Neuronal stem cell (in vitro differentiated cells): Measurements from ENCODE around the gene C14orf132.

Experiments used
- DNase-seq: peaks from one replicate; pipeline ENCODE4 v3.0.0-alpha.2; 2013; ENCODE audit warnings: low spot score
- H2AFZ ChIP-seq: one replicate; pipeline ENCODE4 v1.6.1; 2013; ENCODE audit warnings: mild to moderate bottlenecking, low read length, inconsistent platforms
- H2AK5ac ChIP-seq: 2 replicates; pipeline ENCODE4 v1.6.1; 2013; ENCODE audit warnings: low read depth, mild to moderate bottlenecking, inconsistent platforms, low read length, moderate library complexity, mixed read lengths
- H2BK120ac ChIP-seq: 2 replicates; pipeline ENCODE4 v1.6.1; 2013; ENCODE audit warnings: low read depth, mild to moderate bottlenecking, inconsistent platforms, low read length, moderate library complexity, mixed read lengths
- H2BK12ac ChIP-seq: one replicate; pipeline ENCODE4 v1.6.1; 2013; ENCODE audit warnings: low read length, inconsistent platforms
- H2BK15ac ChIP-seq: 2 replicates; pipeline ENCODE4 v1.6.1; 2013; ENCODE audit warnings: mild to moderate bottlenecking, low read length, inconsistent platforms, mixed read lengths
- H2BK5ac ChIP-seq: one replicate; pipeline ENCODE4 v1.6.1; 2013; ENCODE audit warnings: inconsistent platforms, mild to moderate bottlenecking, low read length, moderate library complexity
- H3K14ac ChIP-seq: one replicate; pipeline ENCODE4 v1.6.1; 2013; ENCODE audit warnings: low read length, inconsistent platforms
- H3K18ac ChIP-seq: 2 replicates; pipeline ENCODE4 v1.6.1; 2013; ENCODE audit warnings: low read length, inconsistent platforms
- H3K23ac ChIP-seq: 2 replicates; pipeline ENCODE4 v1.6.1; 2013; ENCODE audit warnings: low read depth, mild to moderate bottlenecking, mixed read lengths, low read length, inconsistent platforms; ENCODE audit not compliant: poor library complexity
- H3K27ac ChIP-seq: replicated peaks from 3 replicates; pipeline ENCODE4 v1.5.1; 2013; ENCODE audit warnings: low read length, inconsistent platforms
- H3K27me3 ChIP-seq, 3 experiments: 2 replicates each; pipeline ENCODE4 v1.6.1; 2013; ENCODE audit warnings: low read length in 3 of 3, mild to moderate bottlenecking in 2 of 3, inconsistent platforms in 1 of 3, low read depth in 1 of 3, mixed read lengths in 1 of 3, moderate library complexity in 1 of 3; ENCODE audit not compliant: control insufficient read depth in 3 of 3, insufficient read depth in 3 of 3
- H3K36me3 ChIP-seq, 2 donors: replicated peaks in 1 of 2; 2 replicates each; pipeline ENCODE4 v1.6.1; 2013; ENCODE audit warnings: low read length in 2 of 2; ENCODE audit not compliant: control insufficient read depth in 2 of 2, insufficient read depth in 2 of 2
- H3K4ac ChIP-seq: 2 replicates; pipeline ENCODE4 v1.6.1; 2013; ENCODE audit warnings: inconsistent platforms, mild to moderate bottlenecking, low read length, moderate library complexity
- H3K4me1 ChIP-seq, 2 donors: 1 replicate in 1 of 2; 2 replicates in 1 of 2; pipeline ENCODE4 v1.6.1; 2013; ENCODE audit warnings: low read length in 2 of 2, low read depth in 1 of 2; ENCODE audit not compliant: control insufficient read depth in 2 of 2, insufficient read depth in 1 of 2
- H3K4me2 ChIP-seq: one replicate; pipeline ENCODE4 v1.6.1; 2013; ENCODE audit warnings: mild to moderate bottlenecking, low read length, inconsistent platforms; ENCODE audit not compliant: insufficient read depth, poor library complexity, severe bottlenecking
- H3K4me3 ChIP-seq, 2 donors: 2 replicates each; pipeline ENCODE4 v1.5.1; 2013; ENCODE audit warnings: low read length in 2 of 2, mild to moderate bottlenecking in 2 of 2, inconsistent platforms in 1 of 2, moderate library complexity in 1 of 2
- H3K79me1 ChIP-seq: one replicate; pipeline ENCODE4 v1.6.1; 2013; ENCODE audit warnings: low read depth, mild to moderate bottlenecking, inconsistent platforms, low read length, moderate library complexity
- H3K9ac ChIP-seq: one replicate; pipeline ENCODE4 v1.6.1; 2013; ENCODE audit warnings: mild to moderate bottlenecking, low read depth, low read length, inconsistent platforms; ENCODE audit not compliant: poor library complexity
- H3K9me3 ChIP-seq, 2 donors: replicated peaks in 1 of 2; 2 replicates each; pipeline versions ENCODE3 to v1.6.1; 2013; ENCODE audit warnings: low read length in 2 of 2, mild to moderate bottlenecking in 2 of 2, inconsistent platforms in 1 of 2, low read depth in 1 of 2, mixed read lengths in 1 of 2, moderate library complexity in 1 of 2; ENCODE audit not compliant: control insufficient read depth in 2 of 2, insufficient read depth in 1 of 2
- H4K8ac ChIP-seq: one replicate; pipeline ENCODE4 v1.6.1; 2013; ENCODE audit warnings: low read depth, mild to moderate bottlenecking, inconsistent platforms, low read length, moderate library complexity
- H4K91ac ChIP-seq: one replicate; pipeline ENCODE4 v1.6.1; 2013; ENCODE audit warnings: low read length, low read depth, mild to moderate bottlenecking, inconsistent platforms; ENCODE audit not compliant: poor library complexity
- WGBS, 2 donors: extraction: QIAGEN DNeasy Blood & Tissue Kit; methylation state at CpG; one replicate each; pipeline ENCODE4 v1.1.7; 2013; ENCODE audit warnings: missing lambda C conversion rate in 2 of 2, mixed read lengths in 1 of 2; ENCODE audit not compliant: insufficient read length in 2 of 2, insufficient replicate concordance in 1 of 2; ENCODE audit errors: extremely low coverage in 2 of 2; 5-methylcytosine and 5-hydroxymethylcytosine counted together

The C14orf132 gene

GRCh38 chr14:96057738-96058137 lies 18.6 kb downstream of the C14orf132 start:
- H3K4me2 ChIP-seq = no peak overlapping the region
- no peak overlapping the region for H2BK12ac ChIP-seq
- H3K23ac ChIP-seq = no peak overlapping the region
- H2BK15ac ChIP-seq = no peak overlapping the region
- no peak overlapping the region for H4K8ac ChIP-seq
- H3K9me3 ChIP-seq = no peaks in the 10 kb centered on the region
- no peak overlapping the region for H3K9ac ChIP-seq
- no peaks in the 10 kb centered on the region for H3K79me1 ChIP-seq
- no peak overlapping the region for H3K27ac ChIP-seq
- no CpG with 5 or more reads among the region's 9 CpGs for WGBS, 2 donors
- no peak overlapping the region for H2AK5ac ChIP-seq
- no peak overlapping the region for H3K18ac ChIP-seq
- H3K36me3 ChIP-seq = peaks cover 0 to 29% of the 10 kb centered on the region in 2 donors
- H3K27me3 ChIP-seq = no peaks in the 10 kb centered on the region
- no peak overlapping the region for H3K14ac ChIP-seq
- no peak overlapping the region for H2BK5ac ChIP-seq
- no peak overlapping the region for H2AFZ ChIP-seq
- DNase-seq = no peak
- H3K4ac ChIP-seq = no peak overlapping the region
- H3K4me3 ChIP-seq = no peak overlapping the region
- no peak overlapping the region for H2BK120ac ChIP-seq
- peaks cover 0 to 12% of the 10 kb centered on the region in 2 donors for H3K4me1 ChIP-seq
- H4K91ac ChIP-seq = no peak overlapping the region

GRCh38 chr14:96058576-96059200 lies 19.5 kb downstream of the C14orf132 start:
- H2BK120ac ChIP-seq = no peak overlapping the region
- no peak overlapping the region for H3K27ac ChIP-seq
- WGBS, 2 donors = no CpG with 5 or more reads among the region's 5 CpGs
- no peak overlapping the region for H3K4me3 ChIP-seq
- no peak overlapping the region for H4K91ac ChIP-seq
- H3K79me1 ChIP-seq = no peaks in the 10 kb centered on the region
- DNase-seq = no peak
- H3K18ac ChIP-seq = no peak overlapping the region
- H2BK12ac ChIP-seq = no peak overlapping the region
- H3K23ac ChIP-seq = no peak overlapping the region
- H3K4ac ChIP-seq = no peak overlapping the region
- no peak overlapping the region for H2AK5ac ChIP-seq
- H3K14ac ChIP-seq = no peak overlapping the region
- no peak overlapping the region for H3K9ac ChIP-seq
- no peak overlapping the region for H4K8ac ChIP-seq
- peaks cover 0 to 12% of the 10 kb centered on the region in 2 donors for H3K4me1 ChIP-seq
- H3K9me3 ChIP-seq = no peaks in the 10 kb centered on the region
- no peak overlapping the region for H3K4me2 ChIP-seq
- no peaks in the 10 kb centered on the region for H3K27me3 ChIP-seq
- H3K36me3 ChIP-seq = peaks cover 0 to 23% of the 10 kb centered on the region in 2 donors
- no peak overlapping the region for H2BK5ac ChIP-seq
- no peak overlapping the region for H2BK15ac ChIP-seq
- no peak overlapping the region for H2AFZ ChIP-seq

GRCh38 chr14:96059519-96060135 lies 20.5 kb downstream of the C14orf132 start:
- Histone ChIP-seq H3K36me3 (peaks cover 0 to 15% of the 10 kb centered on the region in 2 donors), H3K27ac (no peak overlapping the region), H3K4me3 (no peak overlapping the region), H2BK15ac (no peak overlapping the region), H4K91ac (no peak overlapping the region), H3K27me3 (no peaks in the 10 kb centered on the region), H2AK5ac (no peak overlapping the region), H3K9ac (no peak overlapping the region), H4K8ac (no peak overlapping the region), H3K4ac (no peak overlapping the region), H3K18ac (no peak overlapping the region), H3K4me1 (peaks cover 0 to 12% of the 10 kb centered on the region in 2 donors), H3K14ac (no peak overlapping the region), H2BK12ac (no peak overlapping the region), H3K4me2 (no peak overlapping the region), H3K23ac (no peak overlapping the region), H2BK5ac (peak overlapping the region; percentile 4), H3K79me1 (no peaks in the 10 kb centered on the region), H2BK120ac (no peak overlapping the region), H3K9me3 (no peaks in the 10 kb centered on the region), H2AFZ (no peak overlapping the region)
- no CpG with 5 or more reads among the region's 3 CpGs for WGBS, 2 donors
- DNase-seq = no peak

GRCh38 chr14:96060186-96060933 lies 21.2 kb downstream of the C14orf132 start:
- no peak overlapping the region for H2BK12ac ChIP-seq
- peak overlapping the region; percentile 4 for H3K18ac ChIP-seq
- no peak overlapping the region for H2BK5ac ChIP-seq
- no peak overlapping the region for H2BK120ac ChIP-seq
- H2AFZ ChIP-seq = no peak overlapping the region
- H3K9me3 ChIP-seq = no peaks in the 10 kb centered on the region
- H2BK15ac ChIP-seq = no peak overlapping the region
- no peak overlapping the region for H4K91ac ChIP-seq
- H3K4me2 ChIP-seq = no peak overlapping the region
- H2AK5ac ChIP-seq = no peak overlapping the region
- no peaks in the 10 kb centered on the region for H3K79me1 ChIP-seq
- DNase-seq = no peak
- H3K4me3 ChIP-seq = no peak overlapping the region
- peaks cover 0 to 12% of the 10 kb centered on the region in 2 donors for H3K4me1 ChIP-seq
- H3K4ac ChIP-seq = no peak overlapping the region
- no peak overlapping the region for H3K27ac ChIP-seq
- WGBS, 2 donors = no CpG with 5 or more reads among the region's 7 CpGs
- H3K14ac ChIP-seq = no peak overlapping the region
- H4K8ac ChIP-seq = no peak overlapping the region
- H3K9ac ChIP-seq = peak overlapping the region; percentile 36
- H3K23ac ChIP-seq = no peak overlapping the region
- peaks cover 0 to 14% of the 10 kb centered on the region in 2 donors for H3K36me3 ChIP-seq
- no peaks in the 10 kb centered on the region for H3K27me3 ChIP-seq
